SK-N-SH (cell line): ENCODE results near the gene SRRT.

ENCODE experiments used
- EP300 ChIP-seq, 2 experiments: IDR thresholded peaks; 2 replicates each; pipeline versions ENCODE4 v1.4.0 to v1.6.1; 2012; ENCODE audit warnings: borderline replicate concordance in 1 of 2, low read depth in 1 of 2, low read length in 1 of 2
- FOSL2 ChIP-seq: IDR thresholded peaks from 2 replicates; pipeline ENCODE4 v1.4.0; 2012; ENCODE audit warnings: low read depth, mild to moderate bottlenecking, moderate library complexity, borderline replicate concordance
- SIN3A ChIP-seq: IDR thresholded peaks from 2 replicates; pipeline ENCODE4 v1.6.1; 2012; ENCODE audit warnings: low read depth, mild to moderate bottlenecking, low read length, moderate library complexity, borderline replicate concordance
- YY1 ChIP-seq: IDR thresholded peaks from 2 replicates; pipeline ENCODE4 v1.4.0; 2012; ENCODE audit warnings: low read depth, mild to moderate bottlenecking
- TF ChIP-seq, protein P1 (sequence below): fragments of 200-600 bp; sonication (generic); IDR thresholded peaks from 2 replicates; pipeline ENCODE4 v1.6.1; 2017; ENCODE audit warnings: antibody characterized with exemption, mild to moderate bottlenecking, moderate library complexity

DNA sequence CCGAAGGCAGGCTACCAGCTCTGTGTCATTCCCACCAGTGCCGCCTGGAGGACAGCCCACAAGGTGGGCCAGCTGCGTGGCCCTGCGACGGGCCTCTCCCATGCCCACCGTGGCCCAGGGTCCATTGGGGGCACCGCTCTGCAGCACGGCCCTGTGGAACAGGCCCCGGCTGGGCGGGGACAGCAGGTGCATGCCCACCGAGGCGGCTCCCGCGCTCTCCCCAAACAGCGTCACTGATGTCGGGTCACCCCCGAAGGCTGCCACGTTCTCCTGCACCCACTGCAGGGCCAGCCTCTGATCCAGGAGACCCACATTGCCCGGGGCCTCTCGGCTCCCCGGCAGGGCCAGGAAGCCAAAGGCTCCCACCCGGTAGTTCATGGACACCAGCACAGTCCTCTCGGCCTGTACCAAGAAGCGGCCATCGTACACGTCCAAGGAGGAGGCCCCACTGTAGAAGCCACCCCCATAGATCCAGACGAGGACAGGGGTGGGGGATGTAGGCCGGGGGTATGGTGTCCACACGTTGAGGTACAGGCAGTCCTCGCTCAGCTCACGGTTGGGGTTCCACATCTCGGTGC is 18.5 kb downstream of the SRRT start:
- TF ChIP-seq, protein P1, sequence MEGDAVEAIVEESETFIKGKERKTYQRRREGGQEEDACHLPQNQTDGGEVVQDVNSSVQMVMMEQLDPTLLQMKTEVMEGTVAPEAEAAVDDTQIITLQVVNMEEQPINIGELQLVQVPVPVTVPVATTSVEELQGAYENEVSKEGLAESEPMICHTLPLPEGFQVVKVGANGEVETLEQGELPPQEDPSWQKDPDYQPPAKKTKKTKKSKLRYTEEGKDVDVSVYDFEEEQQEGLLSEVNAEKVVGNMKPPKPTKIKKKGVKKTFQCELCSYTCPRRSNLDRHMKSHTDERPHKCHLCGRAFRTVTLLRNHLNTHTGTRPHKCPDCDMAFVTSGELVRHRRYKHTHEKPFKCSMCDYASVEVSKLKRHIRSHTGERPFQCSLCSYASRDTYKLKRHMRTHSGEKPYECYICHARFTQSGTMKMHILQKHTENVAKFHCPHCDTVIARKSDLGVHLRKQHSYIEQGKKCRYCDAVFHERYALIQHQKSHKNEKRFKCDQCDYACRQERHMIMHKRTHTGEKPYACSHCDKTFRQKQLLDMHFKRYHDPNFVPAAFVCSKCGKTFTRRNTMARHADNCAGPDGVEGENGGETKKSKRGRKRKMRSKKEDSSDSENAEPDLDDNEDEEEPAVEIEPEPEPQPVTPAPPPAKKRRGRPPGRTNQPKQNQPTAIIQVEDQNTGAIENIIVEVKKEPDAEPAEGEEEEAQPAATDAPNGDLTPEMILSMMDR = no peak
- TF ChIP-seq SIN3A (no peak), YY1 (no peak), FOSL2 (no peak), EP300 (IDR thresholded peaks at IDR 0.05; ENCODE audit: borderline replicate concordance in 1 of 2, low read depth in 1 of 2, low read length in 1 of 2) (no peak)
